OCI-LY3 (cell line): ENCODE measurements around the gene TET1.

Experiments
- H2AFZ ChIP-seq: fragments of 200-600, 300-600 bp; shearing (Covaris generic); 2 replicates; pipeline ENCODE4 v1.6.0; 2014; ENCODE audit warnings: antibody characterized with exemption, low read depth, low read length
- H3K27ac ChIP-seq: fragments of 200-600, 300-600 bp; sonication (generic); 2 replicates; pipeline ENCODE4 v1.5.1; 2014; ENCODE audit warnings: mild to moderate bottlenecking, low read length, moderate library complexity, mixed read lengths
- H3K27me3 ChIP-seq: fragments of 200-600, 300-600 bp; sonication (generic); 2 replicates; pipeline ENCODE4 v1.6.1; 2014; ENCODE audit warnings: low read depth, low read length, mixed read lengths
- H3K36me3 ChIP-seq: fragments of 200-600, 300-600 bp; sonication (generic); replicated peaks from 2 replicates; pipeline ENCODE3; 2014; ENCODE audit warnings: low read depth, low read length, mixed read lengths
- H3K4me1 ChIP-seq: fragments of 300-600, 200-600 bp; sonication (generic); 2 replicates; pipeline ENCODE4 v1.6.1; 2014; ENCODE audit warnings: low read length, mixed read lengths
- H3K4me2 ChIP-seq: fragments of 200-600, 300-600 bp; sonication (generic); 2 replicates; pipeline ENCODE4 v1.6.1; 2014; ENCODE audit warnings: low read length, mixed read lengths
- H3K4me3 ChIP-seq: fragments of 300-600, 200-600 bp; sonication (generic); 2 replicates; pipeline ENCODE4 v1.5.1; 2014; ENCODE audit warnings: antibody characterized with exemption, mild to moderate bottlenecking, low read length, moderate library complexity
- H3K79me2 ChIP-seq: fragments of 300-600, 200-600 bp; shearing (Covaris generic); 2 replicates; pipeline ENCODE4 v1.6.1; 2014; ENCODE audit warnings: mild to moderate bottlenecking, low read length, mixed read lengths
- H3K9ac ChIP-seq: fragments of 300-600, 200-600 bp; shearing (Covaris generic); 2 replicates; pipeline ENCODE4 v1.6.0; 2014; ENCODE audit warnings: mild to moderate bottlenecking, low read length, moderate library complexity
- H3K9me3 ChIP-seq: fragments of 200-600, 300-600 bp; shearing (Covaris generic); 2 replicates; pipeline ENCODE4 v1.6.1; 2014; ENCODE audit warnings: low read length, mixed read lengths; ENCODE audit not compliant: insufficient read depth
- H4K20me1 ChIP-seq: fragments of 200-600, 300-600 bp; sonication (generic); 2 replicates; pipeline ENCODE4 v1.6.1; 2016; ENCODE audit warnings: low read length, mixed read lengths; ENCODE audit not compliant: insufficient read depth
- CTCF ChIP-seq: fragments of 200-600, 300-600 bp; sonication (generic); IDR thresholded peaks from 2 replicates; pipeline ENCODE4 v1.5.1; 2014; ENCODE audit warnings: antibody characterized with exemption, low read length, low read depth
- EZH2phosphoT487 ChIP-seq: fragments of 200-600 bp; shearing (Covaris generic); IDR thresholded peaks from 2 replicates; pipeline ENCODE4 v1.6.1; 2018; ENCODE audit warnings: antibody characterized with exemption, mixed run types, low read depth

TET1 gene

GRCh38 chr10:68595513-68595912 lies 35.4 kb downstream of the TET1 start:
- Histone ChIP-seq H3K27me3 (no peaks in the 10 kb centered on the region), H2AFZ (no peak overlapping the region), H3K27ac (no peak overlapping the region), H3K4me2 (no peak overlapping the region), H3K4me3 (no peak overlapping the region), H3K4me1 (peaks cover 9% of the 10 kb centered on the region; the same call in 1 of the 2 replicates), H3K9ac (no peak overlapping the region), H3K36me3 (no peaks in the 10 kb centered on the region), H3K9me3 (no peaks in the 10 kb centered on the region), H4K20me1 (no peaks in the 10 kb centered on the region), H3K79me2 (no peaks in the 10 kb centered on the region)
- TF ChIP-seq EZH2phosphoT487 (no peak), CTCF (no peak)

DNA sequence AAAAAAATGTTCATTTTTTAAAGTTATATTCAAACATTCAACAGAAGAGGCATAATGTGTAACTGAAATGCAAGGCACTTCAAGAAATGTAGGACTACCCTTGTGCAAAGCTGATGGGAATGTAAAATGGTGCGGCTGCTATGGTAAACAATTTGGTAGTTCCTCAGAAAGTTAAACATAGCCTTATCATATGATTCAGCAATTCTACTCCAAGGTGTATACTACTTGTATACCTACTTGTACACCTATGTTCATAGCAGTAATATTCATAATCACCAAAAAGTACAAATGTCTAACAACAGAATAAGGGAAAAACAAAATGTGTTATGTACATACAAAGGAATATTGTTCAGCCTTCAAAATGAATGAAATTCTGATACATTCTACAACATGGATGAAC lies 37.3 kb downstream of the TET1 start:
- no peak overlapping the region for H3K4me2 ChIP-seq
- no peaks in the 10 kb centered on the region for H3K27me3 ChIP-seq
- no peaks in the 10 kb centered on the region for H3K79me2 ChIP-seq
- no peak overlapping the region for H2AFZ ChIP-seq
- no peaks in the 10 kb centered on the region for H4K20me1 ChIP-seq
- TF ChIP-seq CTCF (no peak), EZH2phosphoT487 (no peak)
- H3K9me3 ChIP-seq = no peaks in the 10 kb centered on the region
- H3K9ac ChIP-seq = no peak overlapping the region
- no peaks in the 10 kb centered on the region for H3K36me3 ChIP-seq
- H3K4me3 ChIP-seq = no peak overlapping the region
- H3K27ac ChIP-seq = no peak overlapping the region
- peaks cover 24% of the 10 kb centered on the region for H3K4me1 ChIP-seq

- Histone ChIP-seq H3K79me2 (no peaks in the 10 kb centered on the region), H3K27me3 (no peaks in the 10 kb centered on the region), H3K36me3 (no peaks in the 10 kb centered on the region), H3K4me2 (peak overlapping the region; percentile 73), H3K4me3 (no peak overlapping the region), H2AFZ (peak overlapping the region; percentile 95; the same call in 1 of the 2 replicates), H3K4me1 (peaks cover 24% of the 10 kb centered on the region), H3K9ac (no peak overlapping the region), H4K20me1 (no peaks in the 10 kb centered on the region), H3K27ac (no peak overlapping the region), H3K9me3 (no peaks in the 10 kb centered on the region)
- TF ChIP-seq EZH2phosphoT487 (no peak), CTCF (no peak)
Observed at GRCh38 chr10:68598978-68599770, 39.0 kb downstream of the TET1 start.

GRCh38 chr10:68599771-68600040 lies 39.6 kb downstream of the TET1 start:
- H3K4me3 ChIP-seq = peak overlapping the region; percentile 80
- H2AFZ ChIP-seq = peak overlapping the region; percentile 95
- H3K9me3 ChIP-seq = no peaks in the 10 kb centered on the region
- peak overlapping the region; percentile 68 for H3K9ac ChIP-seq
- no peaks in the 10 kb centered on the region for H3K36me3 ChIP-seq
- no peaks in the 10 kb centered on the region for H3K27me3 ChIP-seq
- TF ChIP-seq EZH2phosphoT487 = no peak
- no peak for TF ChIP-seq CTCF
- no peaks in the 10 kb centered on the region for H3K79me2 ChIP-seq
- peak overlapping the region; percentile 65; the same call in 1 of the 2 replicates for H3K27ac ChIP-seq
- no peaks in the 10 kb centered on the region for H4K20me1 ChIP-seq
- peak overlapping the region; percentile 73 for H3K4me2 ChIP-seq
- H3K4me1 ChIP-seq = peaks cover 24% of the 10 kb centered on the region
